Measurements from ENCODE around the gene PTGES. TPM values are rescaled to one million over a fixed set of nuclear protein-coding genes. Genes with fewer than 3 reads are reported as not detected.
"Not testable (repeated sequence)": the region's sequence is repeated elsewhere in the genome, so short reads cannot be mapped to it uniquely, and the experiment has no call there.

PTGES gene
- polyA plus RNA-seq, 1 experiment = 17.0 TPM

DNA sequence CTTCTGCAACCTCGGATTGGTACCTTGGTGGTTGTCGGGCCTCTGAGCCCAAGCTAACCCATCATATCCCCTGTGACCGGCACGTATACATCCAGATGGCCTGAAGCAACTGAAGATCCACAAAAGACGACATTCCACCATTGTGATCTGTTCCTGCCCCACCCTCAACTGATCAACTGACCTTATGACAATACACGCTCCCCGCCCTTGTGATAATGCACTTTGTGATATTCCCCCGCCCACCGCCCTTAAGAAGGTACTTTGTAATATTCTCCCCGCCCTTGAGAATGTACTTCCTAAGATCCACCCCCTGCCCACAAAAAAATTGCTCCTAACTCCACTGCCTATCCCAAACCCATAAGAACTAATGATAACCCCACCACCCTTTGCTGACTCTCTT, 33.6 kb upstream of the PTGES start:
- CTCF ChIA-PET = interaction anchor here (1.3 to 5.2 kb wide), 5 partner anchors 49 to 654 kb away, joined by 3 to 85 read pairs (median 12); no protein-coding TSS in a partner anchor
- H3K27me3 ChIP-seq (ENCODE audit: control insufficient read depth, insufficient read depth, low read length) = peaks cover 6% of the 10 kb centered on the region
- TF ChIP-seq, protein P1, sequence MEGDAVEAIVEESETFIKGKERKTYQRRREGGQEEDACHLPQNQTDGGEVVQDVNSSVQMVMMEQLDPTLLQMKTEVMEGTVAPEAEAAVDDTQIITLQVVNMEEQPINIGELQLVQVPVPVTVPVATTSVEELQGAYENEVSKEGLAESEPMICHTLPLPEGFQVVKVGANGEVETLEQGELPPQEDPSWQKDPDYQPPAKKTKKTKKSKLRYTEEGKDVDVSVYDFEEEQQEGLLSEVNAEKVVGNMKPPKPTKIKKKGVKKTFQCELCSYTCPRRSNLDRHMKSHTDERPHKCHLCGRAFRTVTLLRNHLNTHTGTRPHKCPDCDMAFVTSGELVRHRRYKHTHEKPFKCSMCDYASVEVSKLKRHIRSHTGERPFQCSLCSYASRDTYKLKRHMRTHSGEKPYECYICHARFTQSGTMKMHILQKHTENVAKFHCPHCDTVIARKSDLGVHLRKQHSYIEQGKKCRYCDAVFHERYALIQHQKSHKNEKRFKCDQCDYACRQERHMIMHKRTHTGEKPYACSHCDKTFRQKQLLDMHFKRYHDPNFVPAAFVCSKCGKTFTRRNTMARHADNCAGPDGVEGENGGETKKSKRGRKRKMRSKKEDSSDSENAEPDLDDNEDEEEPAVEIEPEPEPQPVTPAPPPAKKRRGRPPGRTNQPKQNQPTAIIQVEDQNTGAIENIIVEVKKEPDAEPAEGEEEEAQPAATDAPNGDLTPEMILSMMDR (IDR thresholded peaks at IDR 0.05; ENCODE audit: low read depth, low read length) = no peak
- H3K4me3 ChIP-seq (ENCODE audit: low read depth, low read length) = no peak overlapping the region
- H3K9me3 ChIP-seq (ENCODE audit: control insufficient read depth, insufficient read depth, low read length) = no peaks in the 10 kb centered on the region
- no peak overlapping the region for H3K27ac ChIP-seq (ENCODE audit: low read depth, low read length)
- no peak for DNase-seq (ENCODE audit: low read depth, low spot score)
- POLR2A ChIA-PET = no interaction called here

DNA sequence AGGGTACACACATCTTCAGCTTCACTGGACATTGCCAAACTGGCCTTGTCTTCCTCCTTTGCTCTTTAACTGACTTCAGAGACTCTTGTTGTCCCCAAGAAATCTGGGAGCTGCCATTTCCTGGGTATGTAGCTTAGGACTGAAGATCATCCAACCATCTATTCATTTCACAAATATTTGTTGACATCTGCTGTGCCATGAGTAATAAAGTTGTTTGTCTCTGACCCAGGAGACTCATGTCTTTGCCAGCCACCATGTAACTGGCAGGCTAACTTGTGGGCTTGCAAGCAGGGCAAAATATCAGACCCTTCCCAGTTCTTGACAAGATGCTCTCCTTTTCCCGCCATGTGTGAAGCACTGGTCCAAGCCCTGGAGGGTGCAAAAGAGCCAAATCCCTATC, 33.0 kb upstream of the PTGES start:
- CTCF ChIA-PET = interaction anchor here (1.3 to 5.2 kb wide), 5 partner anchors 49 to 654 kb away, joined by 3 to 85 read pairs (median 12); no protein-coding TSS in a partner anchor
- Histone ChIP-seq H3K4me3 (ENCODE audit: low read depth, low read length) (no peak overlapping the region), H3K27me3 (ENCODE audit: control insufficient read depth, insufficient read depth, low read length) (peaks cover 6% of the 10 kb centered on the region), H3K27ac (ENCODE audit: low read depth, low read length) (no peak overlapping the region), H3K9me3 (ENCODE audit: control insufficient read depth, insufficient read depth, low read length) (no peaks in the 10 kb centered on the region)
- POLR2A ChIA-PET = no interaction called here
- TF ChIP-seq, protein P1 (IDR thresholded peaks at IDR 0.05; ENCODE audit: low read depth, low read length) = no peak
- no peak for DNase-seq (ENCODE audit: low read depth, low spot score)

DNA sequence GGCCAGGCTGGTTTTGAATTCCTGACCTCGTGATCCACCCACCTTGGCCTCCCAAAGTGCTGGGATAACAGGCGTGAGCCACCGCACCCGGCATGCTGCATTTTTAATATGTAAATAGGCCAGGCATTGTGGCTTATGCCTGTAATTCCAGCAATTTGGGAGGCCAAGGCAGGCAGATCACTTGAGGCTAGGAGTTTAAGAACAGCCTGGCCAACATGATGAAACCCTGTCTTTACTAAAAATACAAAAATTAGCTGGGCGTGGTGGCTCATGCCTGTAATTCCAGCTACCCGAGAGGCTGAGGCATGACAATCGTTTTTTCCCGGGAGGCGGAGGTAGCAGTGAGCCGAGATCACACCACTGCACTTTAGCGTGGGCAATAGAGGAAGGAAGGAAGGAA, 32.1 kb upstream of the PTGES start:
- POLR2A ChIA-PET; H3K27ac ChIP-seq (ENCODE audit: low read depth, low read length); DNase-seq (ENCODE audit: low read depth, low spot score); H3K4me3 ChIP-seq (ENCODE audit: low read depth, low read length); H3K27me3 ChIP-seq (ENCODE audit: control insufficient read depth, insufficient read depth, low read length); H3K9me3 ChIP-seq (ENCODE audit: control insufficient read depth, insufficient read depth, low read length): not testable (repeated sequence)
- CTCF ChIA-PET = interaction anchor here (4.5 to 5.2 kb wide), 2 partner anchors 48 to 59 kb away, joined by 60 to 85 read pairs; no protein-coding TSS in a partner anchor

DNA sequence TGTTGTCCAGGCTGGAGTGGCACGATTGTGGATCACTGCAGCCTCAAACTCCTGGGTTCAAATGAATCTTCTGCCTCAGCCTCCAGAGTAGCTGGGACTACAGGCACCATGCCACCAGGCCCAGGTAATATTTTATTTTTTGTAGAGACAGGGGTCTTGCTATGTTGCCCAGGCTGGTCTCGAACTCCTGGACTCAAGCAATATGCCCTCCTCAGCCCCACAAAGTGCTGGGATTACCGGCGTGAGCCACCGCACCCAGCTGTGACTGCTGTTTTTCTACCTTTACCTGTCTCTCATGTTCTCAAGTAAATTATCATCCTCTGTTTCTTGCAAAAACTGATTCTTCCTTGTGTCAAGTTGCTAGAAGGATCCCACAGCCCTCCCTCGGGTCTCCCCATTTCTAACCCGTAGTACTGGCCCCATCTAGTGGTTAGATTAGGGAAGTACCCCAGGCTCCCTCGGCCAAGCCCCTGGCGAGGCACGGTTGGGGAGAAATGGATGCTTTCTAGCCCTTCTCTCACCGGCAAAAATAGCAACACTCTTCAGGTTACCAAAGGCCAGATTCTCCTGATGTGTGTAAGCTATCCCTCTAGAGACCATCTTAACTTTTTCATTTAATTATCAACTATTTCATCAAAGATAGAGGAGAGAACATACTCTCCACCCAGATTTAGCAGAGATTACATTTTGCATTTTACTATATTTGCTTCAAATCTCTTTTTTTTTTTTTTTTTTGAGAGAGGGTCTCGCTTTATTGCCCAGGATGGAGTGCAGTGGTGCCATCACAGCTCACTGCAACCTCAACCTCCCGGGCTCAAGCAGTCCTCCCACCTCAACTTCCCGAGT, 30.9 kb upstream of the PTGES start:
- TF ChIP-seq, protein P1 (IDR thresholded peaks at IDR 0.05; ENCODE audit: low read depth, low read length) = peak; percentile 97
- ChIA-PET CTCF (interaction anchor here (0.6 to 5.2 kb wide), 27 partner anchors 11 to 932 kb away, joined by 3 to 85 read pairs (median 5); partner anchors contain the start of gene PTGES), POLR2A (no interaction called here)
- H3K27ac ChIP-seq (ENCODE audit: low read depth, low read length) = no peak overlapping the region
- peaks cover 4% of the 10 kb centered on the region for H3K27me3 ChIP-seq (ENCODE audit: control insufficient read depth, insufficient read depth, low read length)
- peak; percentile 57 for DNase-seq (ENCODE audit: low read depth, low spot score)
- no peak overlapping the region for H3K4me3 ChIP-seq (ENCODE audit: low read depth, low read length)
- no peaks in the 10 kb centered on the region for H3K9me3 ChIP-seq (ENCODE audit: control insufficient read depth, insufficient read depth, low read length)

DNA sequence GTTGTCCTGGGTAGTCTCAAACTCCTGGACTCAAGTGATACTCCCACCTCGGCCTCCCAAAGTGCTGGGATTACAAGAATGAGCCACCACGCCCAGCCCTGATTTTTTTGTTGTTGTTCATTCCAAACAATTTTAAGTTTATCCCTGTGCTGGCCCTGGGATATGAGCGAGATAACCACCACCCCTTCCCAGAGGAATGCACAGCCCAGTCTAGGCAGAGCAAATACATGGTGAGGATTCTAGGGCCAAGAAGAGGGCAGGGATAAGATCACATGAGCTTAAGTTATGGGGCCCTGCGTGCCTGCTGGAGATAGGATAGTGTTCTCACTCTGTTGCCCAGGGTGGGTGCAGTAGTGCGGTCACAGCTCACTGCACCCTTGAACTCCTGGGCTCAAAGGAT, 29.1 kb upstream of the PTGES start:
- Histone ChIP-seq H3K27ac (ENCODE audit: low read depth, low read length) (no peak overlapping the region), H3K27me3 (ENCODE audit: control insufficient read depth, insufficient read depth, low read length) (peaks cover 2% of the 10 kb centered on the region), H3K4me3 (ENCODE audit: low read depth, low read length) (no peak overlapping the region), H3K9me3 (ENCODE audit: control insufficient read depth, insufficient read depth, low read length) (no peaks in the 10 kb centered on the region)
- TF ChIP-seq, protein P1 (IDR thresholded peaks at IDR 0.05; ENCODE audit: low read depth, low read length) = no peak
- no peak for DNase-seq (ENCODE audit: low read depth, low spot score)
- ChIA-PET CTCF (interaction anchor here (1.7 to 5.2 kb wide), 7 partner anchors 42 to 643 kb away, joined by 5 to 85 read pairs (median 16); no protein-coding TSS in a partner anchor), POLR2A (interaction anchor here (2.9 kb wide), 1 partner anchor 20 kb away, joined by 11 read pairs; no protein-coding TSS in a partner anchor)

Measured in AG04450 (cell line).